Hematopoietic multipotent progenitor cell treated with erythropoietin and hydrocortisone succinate and interleukin-3 and kit ligand, for 6 days (in vitro differentiated cells): Measurements from ENCODE around the gene RTN4RL1.
"Not testable (repeated sequence)": the region's sequence is repeated elsewhere in the genome, so short reads cannot be mapped to it uniquely, and the experiment has no call there.

Source experiments
- DNase-seq: peaks from one replicate; pipeline ENCODE4 v3.0.0-alpha.2; 2015

RTN4RL1 gene

GRCh38 chr17:2023692-2024571, 1.2 kb downstream of the RTN4RL1 start:
- peak; percentile 62 for DNase-seq

- DNase-seq, result no peak
Observed at GRCh38 chr17:2023256-2023655, 1.9 kb downstream of the RTN4RL1 start.

- DNase-seq, result peak; percentile 21
Observed at GRCh38 chr17:2022647-2023240, 2.4 kb downstream of the RTN4RL1 start.

- DNase-seq, result no peak
Observed at GRCh38 chr17:2020721-2021120, 4.4 kb downstream of the RTN4RL1 start.

GRCh38 chr17:2019723-2020122, 5.4 kb downstream of the RTN4RL1 start:
- no peak for DNase-seq

GRCh38 chr17:2018716-2019510, 6.2 kb downstream of the RTN4RL1 start:
- no peak for DNase-seq

- no peak for DNase-seq
Observed at GRCh38 chr17:2017274-2017941, 7.7 kb downstream of the RTN4RL1 start.

- DNase-seq, result no peak
Observed at GRCh38 chr17:2016494-2016893, 8.6 kb downstream of the RTN4RL1 start.

- no peak for DNase-seq
Observed at GRCh38 chr17:2015314-2015713, 9.8 kb downstream of the RTN4RL1 start.

- DNase-seq, result no peak
Observed at GRCh38 chr17:2013994-2014317, 11.2 kb downstream of the RTN4RL1 start.

- DNase-seq, result not testable (repeated sequence)
Observed at GRCh38 chr17:2013220-2013993, 11.7 kb downstream of the RTN4RL1 start.

GRCh38 chr17:2012499-2012898, 12.6 kb downstream of the RTN4RL1 start:
- no peak for DNase-seq

GRCh38 chr17:2011411-2012371, 13.4 kb downstream of the RTN4RL1 start:
- DNase-seq, result peak; percentile 11

- DNase-seq, result no peak
Observed at GRCh38 chr17:2009737-2010136, 15.4 kb downstream of the RTN4RL1 start.

GRCh38 chr17:2008332-2009126, 16.6 kb downstream of the RTN4RL1 start:
- DNase-seq, result no peak

GRCh38 chr17:2004435-2004952, 20.6 kb downstream of the RTN4RL1 start:
- DNase-seq, result no peak

- no peak for DNase-seq
Observed at GRCh38 chr17:2003525-2003924, 21.6 kb downstream of the RTN4RL1 start.

GRCh38 chr17:2002767-2003329, 22.3 kb downstream of the RTN4RL1 start:
- DNase-seq, result no peak

GRCh38 chr17:1999557-2000251, 25.4 kb downstream of the RTN4RL1 start:
- DNase-seq, result no peak
